SU-DHL-6 (cell line): ENCODE results near the gene SLC25A13.

Source experiments
- H2AFZ ChIP-seq: fragments of 200-600 bp; sonication (generic); 2 replicates; pipeline ENCODE4 v1.6.1; 2014; ENCODE audit warnings: low read depth, mild to moderate bottlenecking, moderate library complexity, mixed read lengths, antibody characterized with exemption, low read length; ENCODE audit not compliant: severe bottlenecking
- H3F3A ChIP-seq: fragments of 200-600 bp; shearing (Covaris generic); 2 replicates; pipeline ENCODE4 v1.6.0; 2016; ENCODE audit warnings: antibody characterized with exemption, mild to moderate bottlenecking; ENCODE audit not compliant: insufficient read depth
- H3K27ac ChIP-seq: fragments of 200-600 bp; sonication (generic); 2 replicates; pipeline ENCODE4 v1.5.1; 2016; ENCODE audit warnings: low read depth, mild to moderate bottlenecking, low read length, moderate library complexity, mixed read lengths
- H3K27me3 ChIP-seq: fragments of 200-600 bp; sonication (generic), shearing (Covaris generic); 2 replicates; pipeline ENCODE4 v1.6.0; 2014; ENCODE audit warnings: mild to moderate bottlenecking, low read length
- H3K36me3 ChIP-seq: fragments of 200-600 bp; sonication (generic); 2 replicates; pipeline ENCODE4 v1.6.1; 2014; ENCODE audit warnings: mild to moderate bottlenecking, low read length, mixed read lengths
- H3K4me2 ChIP-seq: fragments of 300-600, 200-600 bp; shearing (Covaris generic), sonication (generic); 2 replicates; pipeline ENCODE4 v1.6.0; 2014; ENCODE audit warnings: low read length, low read depth, mild to moderate bottlenecking; ENCODE audit not compliant: poor library complexity, severe bottlenecking
- H3K4me3 ChIP-seq: fragments of 200-600 bp; sonication (generic); 2 replicates; pipeline ENCODE4 v1.5.1; 2014; ENCODE audit warnings: antibody characterized with exemption, low read length, mild to moderate bottlenecking, mixed read lengths; ENCODE audit not compliant: insufficient read depth, poor library complexity, severe bottlenecking
- H3K79me2 ChIP-seq: fragments of 200-600 bp; sonication (generic); 2 replicates; pipeline ENCODE4 v1.6.1; 2014; ENCODE audit warnings: mild to moderate bottlenecking, low read length, moderate library complexity; ENCODE audit not compliant: insufficient read depth
- H3K9ac ChIP-seq: fragments of 200-600 bp; sonication (generic); 2 replicates; pipeline ENCODE4 v1.7.0; 2014; ENCODE audit warnings: mild to moderate bottlenecking, low read length
- H3K9me2 ChIP-seq: fragments of 200-600 bp; sonication (generic); replicated peaks from 2 replicates; pipeline ENCODE4 v1.6.1; 2014; ENCODE audit warnings: low read length; ENCODE audit not compliant: insufficient read depth
- H3K9me3 ChIP-seq: fragments of 200-600 bp; sonication (generic); 2 replicates; pipeline ENCODE4 v1.6.1; 2014; ENCODE audit warnings: low read length, mixed read lengths; ENCODE audit not compliant: insufficient read depth
- H4K20me1 ChIP-seq: fragments of 200-600 bp; sonication (generic); 2 replicates; pipeline ENCODE4 v1.6.1; 2014; ENCODE audit warnings: low read depth, mild to moderate bottlenecking, antibody characterized with exemption, low read length, moderate library complexity, mixed read lengths
- EZH2phosphoT487 ChIP-seq: fragments of 200-600 bp; sonication (generic), shearing (Covaris generic); conservative IDR thresholded peaks from 2 replicates; pipeline ENCODE4 v1.6.1; 2018; ENCODE audit warnings: mild to moderate bottlenecking, antibody characterized with exemption, low read length, moderate library complexity, mixed read lengths
- TF ChIP-seq, protein P1 (sequence below): fragments of 200-600 bp; sonication (generic); IDR thresholded peaks from one replicate; pipeline ENCODE4 v1.5.1; 2017; ENCODE audit warnings: antibody characterized with exemption, mild to moderate bottlenecking, low read length, moderate library complexity; ENCODE audit not compliant: insufficient read depth, poor library complexity, severe bottlenecking

The SLC25A13 gene

DNA sequence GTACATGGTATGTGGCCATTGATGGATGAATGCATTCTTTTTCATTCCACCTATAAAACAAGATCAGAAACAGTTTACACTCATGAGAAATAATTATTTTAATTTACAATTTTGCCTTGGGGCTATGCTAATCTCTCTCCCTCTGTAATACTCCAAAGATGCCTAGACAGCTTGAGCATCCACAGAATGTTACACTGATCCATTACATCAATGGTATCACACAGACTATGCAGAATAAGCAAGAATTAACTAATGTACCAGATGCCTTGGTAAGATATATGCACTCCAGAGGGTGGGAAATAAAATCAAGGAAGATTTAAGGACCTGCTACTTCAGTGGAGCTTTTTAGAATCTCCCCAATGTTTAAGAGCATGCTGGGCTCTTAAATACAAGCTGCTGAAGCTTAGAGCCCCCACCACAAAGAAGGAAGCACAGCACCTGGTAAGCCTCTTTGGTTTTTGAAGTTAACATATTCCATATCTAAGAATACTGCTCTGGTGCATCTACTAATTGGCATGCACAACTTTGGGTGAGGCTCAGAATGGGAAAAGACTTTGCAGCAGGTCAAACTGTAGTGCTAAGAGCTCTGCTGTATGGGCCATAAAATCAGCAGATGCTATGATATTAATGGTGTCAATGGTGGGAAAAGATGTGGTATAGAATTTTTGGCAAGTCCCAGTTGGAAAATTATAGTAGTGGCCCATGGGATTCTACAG lies 219.6 kb downstream of the SLC25A13 start:
- H3K9me2 ChIP-seq, result no peaks in the 10 kb centered on the region
- no peak overlapping the region for H3K27ac ChIP-seq

DNA sequence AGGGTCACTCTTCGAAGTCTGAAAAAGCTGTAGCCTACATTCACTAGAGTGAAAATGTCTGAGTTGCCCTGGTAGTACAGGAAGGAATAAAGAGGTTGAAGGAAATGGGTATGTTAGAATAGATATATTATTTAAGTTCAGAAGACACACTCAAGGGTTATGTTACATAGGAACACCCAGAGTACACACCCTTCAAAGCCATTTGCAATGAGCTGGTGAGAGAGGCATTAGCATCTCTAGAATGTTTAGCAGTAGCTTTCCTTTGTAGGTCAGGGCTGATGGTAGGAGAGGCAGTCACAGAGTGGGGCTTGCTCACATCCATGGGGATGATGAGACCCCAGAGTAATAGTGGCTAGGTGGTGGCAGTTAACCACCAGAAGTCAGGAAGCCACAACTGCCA lies 221.2 kb downstream of the SLC25A13 start:
- Histone ChIP-seq H3K9me3 (no peaks in the 10 kb centered on the region), H3K9ac (no peak overlapping the region), H3K36me3 (no peaks in the 10 kb centered on the region), H3K27ac (no peak overlapping the region), H3K4me2 (no peak overlapping the region), H3K4me3 (no peak overlapping the region), H4K20me1 (no peaks in the 10 kb centered on the region; the same call in 1 of the 2 replicates), H3K27me3 (no peaks in the 10 kb centered on the region), H3K79me2 (no peaks in the 10 kb centered on the region), H3K9me2 (no peaks in the 10 kb centered on the region), H3F3A (no peaks in the 10 kb centered on the region), H2AFZ (no peak overlapping the region)
- TF ChIP-seq, protein P1, sequence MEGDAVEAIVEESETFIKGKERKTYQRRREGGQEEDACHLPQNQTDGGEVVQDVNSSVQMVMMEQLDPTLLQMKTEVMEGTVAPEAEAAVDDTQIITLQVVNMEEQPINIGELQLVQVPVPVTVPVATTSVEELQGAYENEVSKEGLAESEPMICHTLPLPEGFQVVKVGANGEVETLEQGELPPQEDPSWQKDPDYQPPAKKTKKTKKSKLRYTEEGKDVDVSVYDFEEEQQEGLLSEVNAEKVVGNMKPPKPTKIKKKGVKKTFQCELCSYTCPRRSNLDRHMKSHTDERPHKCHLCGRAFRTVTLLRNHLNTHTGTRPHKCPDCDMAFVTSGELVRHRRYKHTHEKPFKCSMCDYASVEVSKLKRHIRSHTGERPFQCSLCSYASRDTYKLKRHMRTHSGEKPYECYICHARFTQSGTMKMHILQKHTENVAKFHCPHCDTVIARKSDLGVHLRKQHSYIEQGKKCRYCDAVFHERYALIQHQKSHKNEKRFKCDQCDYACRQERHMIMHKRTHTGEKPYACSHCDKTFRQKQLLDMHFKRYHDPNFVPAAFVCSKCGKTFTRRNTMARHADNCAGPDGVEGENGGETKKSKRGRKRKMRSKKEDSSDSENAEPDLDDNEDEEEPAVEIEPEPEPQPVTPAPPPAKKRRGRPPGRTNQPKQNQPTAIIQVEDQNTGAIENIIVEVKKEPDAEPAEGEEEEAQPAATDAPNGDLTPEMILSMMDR, result no peak
- TF ChIP-seq EZH2phosphoT487, result no peak

More for the DNA sequence above, 219.6 kb downstream of the SLC25A13 start:
- no peaks in the 10 kb centered on the region; the same call in 1 of the 2 replicates for H4K20me1 ChIP-seq
- H3K79me2 ChIP-seq, result no peaks in the 10 kb centered on the region
- TF ChIP-seq, protein P1, result no peak
- no peak for TF ChIP-seq EZH2phosphoT487
- no peak overlapping the region for H3K9ac ChIP-seq
- no peaks in the 10 kb centered on the region for H3K9me3 ChIP-seq
- no peak overlapping the region for H3K4me3 ChIP-seq
- H3K27me3 ChIP-seq, result no peaks in the 10 kb centered on the region
- no peaks in the 10 kb centered on the region for H3K36me3 ChIP-seq
- H3K4me2 ChIP-seq, result no peak overlapping the region
- H2AFZ ChIP-seq, result no peak overlapping the region
- no peaks in the 10 kb centered on the region for H3F3A ChIP-seq

DNA sequence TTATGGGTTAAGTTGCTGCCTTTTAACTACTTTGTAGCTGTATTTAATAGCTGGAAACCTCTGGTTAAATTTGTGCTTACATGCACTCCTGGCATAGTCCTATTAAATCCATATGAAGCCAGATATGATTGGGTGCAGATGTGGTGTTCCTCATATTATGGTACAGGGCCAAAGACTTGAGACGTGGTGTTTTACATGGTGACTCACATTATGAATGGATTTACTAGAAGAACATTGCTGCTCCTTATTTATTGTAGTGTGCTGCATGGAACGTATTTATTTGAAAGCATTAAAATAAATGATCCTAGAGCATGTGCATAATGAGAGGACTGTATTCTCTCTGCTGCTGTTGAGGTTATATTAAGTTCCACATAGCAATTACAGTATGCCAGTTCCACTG lies 224.1 kb downstream of the SLC25A13 start:
- no peaks in the 10 kb centered on the region for H3K27me3 ChIP-seq
- no peaks in the 10 kb centered on the region for H3K79me2 ChIP-seq
- H3K27ac ChIP-seq, result no peak overlapping the region
- no peak overlapping the region for H3K4me2 ChIP-seq
- TF ChIP-seq, protein P1, result no peak
- no peak for TF ChIP-seq EZH2phosphoT487
- no peaks in the 10 kb centered on the region for H3F3A ChIP-seq
- no peaks in the 10 kb centered on the region for H3K36me3 ChIP-seq
- no peaks in the 10 kb centered on the region for H4K20me1 ChIP-seq
- H3K9me2 ChIP-seq, result no peaks in the 10 kb centered on the region
- H3K4me3 ChIP-seq, result no peak overlapping the region
- no peak overlapping the region for H3K9ac ChIP-seq
- no peaks in the 10 kb centered on the region for H3K9me3 ChIP-seq
- no peak overlapping the region for H2AFZ ChIP-seq
